Fibroblast of pulmonary artery (primary cell): Measurements from ENCODE around the gene BPIFB1.

ENCODE experiments used
- DNase-seq: peaks from one replicate; pipeline ENCODE4 v3.0.0-alpha.2; 2010; ENCODE audit warnings: low read depth
- H3K4me3 ChIP-seq: replicated peaks from 2 replicates; pipeline ENCODE4 v1.5.1; 2011; ENCODE audit warnings: low read depth, mild to moderate bottlenecking, control low read depth, low read length, moderate library complexity
- CTCF ChIP-seq: IDR thresholded peaks from 2 replicates; pipeline ENCODE4 v1.5.1; 2011; ENCODE audit warnings: mild to moderate bottlenecking, control low read depth, low read length, inconsistent platforms; ENCODE audit errors: missing control alignments

The BPIFB1 gene

GRCh38 chr20:33263784-33264183 is 19.2 kb upstream of the BPIFB1 start:
- DNase-seq: no peak
- H3K4me3 ChIP-seq: no peak overlapping the region
- no peak for TF ChIP-seq CTCF

- TF ChIP-seq CTCF: no peak
- H3K4me3 ChIP-seq: no peak overlapping the region
- no peak for DNase-seq
Observed at GRCh38 chr20:33267701-33268100, 15.3 kb upstream of the BPIFB1 start.

- H3K4me3 ChIP-seq: no peak overlapping the region
- no peak for TF ChIP-seq CTCF
- no peak for DNase-seq
Observed at GRCh38 chr20:33272155-33272873, 10.7 kb upstream of the BPIFB1 start.

- H3K4me3 ChIP-seq: no peak overlapping the region
- no peak for TF ChIP-seq CTCF
- DNase-seq: no peak
Observed at GRCh38 chr20:33273117-33273851, 9.7 kb upstream of the BPIFB1 start.

- no peak for DNase-seq
- no peak for TF ChIP-seq CTCF
- H3K4me3 ChIP-seq: no peak overlapping the region
Observed at GRCh38 chr20:33275215-33275614, 7.8 kb upstream of the BPIFB1 start.

- DNase-seq: no peak
- H3K4me3 ChIP-seq: no peak overlapping the region
- TF ChIP-seq CTCF: no peak
Observed at GRCh38 chr20:33275871-33276270, 7.1 kb upstream of the BPIFB1 start.
